H9 (cell line): ENCODE measurements around the gene SLC9B1. TPM values are rescaled to one million over a fixed set of nuclear protein-coding genes. Genes with fewer than 3 reads are reported as not detected.
"Not testable (repeated sequence)": the region's sequence is repeated elsewhere in the genome, so short reads cannot be mapped to it uniquely, and the experiment has no call there.

ENCODE experiments used
- DNase-seq: peaks from one replicate; pipeline ENCODE4 v3.0.0-alpha.2; 2017
- H2AFZ ChIP-seq: one replicate; pipeline ENCODE4 v1.6.1; 2013; ENCODE audit warnings: mild to moderate bottlenecking, low read length, control low read depth, moderate library complexity
- H2AK5ac ChIP-seq: 2 replicates; pipeline ENCODE4 v1.6.1; 2013; ENCODE audit warnings: low read length, control low read depth, mixed read lengths; ENCODE audit not compliant: insufficient read length
- H2BK120ac ChIP-seq: one replicate; pipeline ENCODE4 v1.6.1; 2013; ENCODE audit warnings: low read depth, mild to moderate bottlenecking, low read length, control low read depth, inconsistent platforms; ENCODE audit not compliant: poor library complexity, severe bottlenecking
- H2BK12ac ChIP-seq: 2 replicates; pipeline ENCODE4 v1.6.1; 2013; ENCODE audit warnings: low read length, control low read depth, mixed read lengths, low read depth; ENCODE audit not compliant: insufficient read length
- H2BK15ac ChIP-seq: 2 replicates; pipeline ENCODE4 v1.6.1; 2013; ENCODE audit warnings: low read depth, low read length, control low read depth
- H2BK20ac ChIP-seq: one replicate; pipeline ENCODE4 v1.6.1; 2013; ENCODE audit warnings: low read depth, mild to moderate bottlenecking, low read length, control low read depth, inconsistent platforms; ENCODE audit not compliant: poor library complexity, severe bottlenecking
- H2BK5ac ChIP-seq: 2 replicates; pipeline ENCODE4 v1.6.1; 2013; ENCODE audit warnings: low read length, control low read depth, mixed read lengths; ENCODE audit not compliant: insufficient read length
- H3K14ac ChIP-seq: 2 replicates; pipeline ENCODE4 v1.6.1; 2013; ENCODE audit warnings: low read length, control low read depth; ENCODE audit not compliant: insufficient read depth
- H3K18ac ChIP-seq: 2 replicates; pipeline ENCODE4 v1.6.1; 2013; ENCODE audit warnings: low read depth, mild to moderate bottlenecking, mixed read lengths, low read length, control low read depth; ENCODE audit not compliant: insufficient read length
- H3K23ac ChIP-seq: 2 replicates; pipeline ENCODE4 v1.6.1; 2013; ENCODE audit warnings: low read length, control low read depth, mixed read lengths, low read depth; ENCODE audit not compliant: insufficient read length
- H3K23me2 ChIP-seq: 2 replicates; pipeline ENCODE4 v1.6.1; 2013; ENCODE audit warnings: low read depth, mild to moderate bottlenecking, mixed read lengths, low read length, control low read depth; ENCODE audit not compliant: insufficient read length, poor library complexity, severe bottlenecking
- H3K27ac ChIP-seq: 2 replicates; pipeline ENCODE4 v1.5.1; 2013; ENCODE audit warnings: low read length, control low read depth, mixed read lengths, low read depth; ENCODE audit not compliant: insufficient read length
- H3K27me3 ChIP-seq: 2 replicates; pipeline ENCODE4 v1.6.1; 2013; ENCODE audit warnings: low read length, control low read depth, inconsistent platforms; ENCODE audit not compliant: insufficient read depth
- H3K4ac ChIP-seq: 2 replicates; pipeline ENCODE4 v1.6.1; 2013; ENCODE audit warnings: low read depth, mild to moderate bottlenecking, control low read depth, inconsistent platforms, low read length, moderate library complexity
- H3K4me1 ChIP-seq: 2 replicates; pipeline ENCODE4 v1.6.1; 2013; ENCODE audit warnings: low read length, control low read depth, inconsistent platforms; ENCODE audit not compliant: insufficient read depth
- H3K4me2 ChIP-seq: 2 replicates; pipeline ENCODE4 v1.6.1; 2013; ENCODE audit warnings: low read length, control low read depth, mixed read lengths; ENCODE audit not compliant: insufficient read length, insufficient read depth
- H3K56ac ChIP-seq: 2 replicates; pipeline ENCODE4 v1.6.1; 2013; ENCODE audit warnings: low read depth, mild to moderate bottlenecking, mixed read lengths, low read length, control low read depth; ENCODE audit not compliant: insufficient read length
- H3K79me1 ChIP-seq: 2 replicates; pipeline ENCODE4 v1.6.1; 2013; ENCODE audit warnings: low read depth, mild to moderate bottlenecking, moderate library complexity, low read length, control low read depth, inconsistent platforms; ENCODE audit not compliant: insufficient read depth, poor library complexity, severe bottlenecking
- H3K79me2 ChIP-seq: 2 replicates; pipeline ENCODE4 v1.6.1; 2013; ENCODE audit warnings: low read length, control low read depth, inconsistent platforms; ENCODE audit not compliant: insufficient read depth
- H3K9ac ChIP-seq: 2 replicates; pipeline ENCODE4 v1.6.1; 2013; ENCODE audit warnings: low read length, control low read depth, mixed read lengths; ENCODE audit not compliant: insufficient read length; ENCODE audit errors: extremely low read depth
- H3K9me3 ChIP-seq: one replicate; pipeline ENCODE4 v1.6.1; 2013; ENCODE audit warnings: low read depth, low read length, inconsistent platforms; ENCODE audit not compliant: control insufficient read depth
- H3T11ph ChIP-seq: one replicate; pipeline ENCODE4 v1.6.1; 2013; ENCODE audit warnings: mild to moderate bottlenecking, low read length, control low read depth, inconsistent platforms
- H4K20me1 ChIP-seq: one replicate; pipeline ENCODE4 v1.6.1; 2013; ENCODE audit not compliant: control insufficient read depth, insufficient read length, insufficient read depth
- H4K5ac ChIP-seq: 2 replicates; pipeline ENCODE4 v1.6.1; 2013; ENCODE audit warnings: low read depth, mild to moderate bottlenecking, mixed read lengths, low read length, control low read depth; ENCODE audit not compliant: insufficient read length
- H4K8ac ChIP-seq: replicated peaks from 2 replicates; pipeline ENCODE4 v1.6.1; 2013; ENCODE audit warnings: low read length, control low read depth, mixed read lengths, low read depth; ENCODE audit not compliant: insufficient read length
- H4K91ac ChIP-seq: 2 replicates; pipeline ENCODE4 v1.6.1; 2013; ENCODE audit warnings: low read depth, mild to moderate bottlenecking, moderate library complexity, mixed read lengths, low read length, control low read depth; ENCODE audit not compliant: insufficient read length
- H3K27ac Mint-ChIP-seq, 3 experiments: 2 replicates in 2 of 3; 3 replicates in 1 of 3; pipeline ENCODE4 v1.8.0; 2020 to 2021; ENCODE audit warnings: mixed read lengths in 3 of 3, mild to moderate bottlenecking in 1 of 3, moderate library complexity in 1 of 3
- H3K27me3 Mint-ChIP-seq: 2 replicates; pipeline ENCODE4 v1.8.0; 2021; ENCODE audit warnings: low read depth, mild to moderate bottlenecking, moderate library complexity, mixed read lengths
- H3K36me3 Mint-ChIP-seq, 3 experiments: 2 replicates in 2 of 3; 3 replicates in 1 of 3; pipeline ENCODE4 v1.8.0; 2020 to 2021; ENCODE audit warnings: low read depth in 3 of 3, mixed read lengths in 3 of 3; ENCODE audit not compliant: insufficient read depth in 1 of 3
- H3K4me1 Mint-ChIP-seq, 2 experiments: 2 replicates each; pipeline ENCODE4 v1.8.0; 2020; ENCODE audit warnings: mixed read lengths in 2 of 2
- H3K4me3 Mint-ChIP-seq, 2 experiments: 2 replicates in 1 of 2; 3 replicates in 1 of 2; pipeline ENCODE4 v1.8.0; 2020 to 2021; ENCODE audit warnings: mild to moderate bottlenecking in 2 of 2, mixed read lengths in 2 of 2, moderate library complexity in 1 of 2
- H3K9me3 Mint-ChIP-seq, 2 experiments: 2 replicates in 1 of 2; 3 replicates in 1 of 2; pipeline ENCODE4 v1.8.0; 2020; ENCODE audit warnings: mild to moderate bottlenecking in 2 of 2, mixed read lengths in 2 of 2, moderate library complexity in 1 of 2
- CTCF ChIP-seq: fragments of 200-600 bp; sonication (generic); conservative IDR thresholded peaks from 3 replicates; pipeline ENCODE4 v1.8.0; 2021; ENCODE audit warnings: antibody characterized with exemption, mild to moderate bottlenecking
- WGBS: extraction: QIAGEN DNeasy Blood & Tissue Kit; methylation state at CpG from one replicate; pipeline ENCODE4 v1.1.7; 2013; ENCODE audit warnings: missing lambda C conversion rate, low lambda C conversion rate, mixed read lengths; ENCODE audit not compliant: insufficient read length; ENCODE audit errors: extremely low coverage; 5-methylcytosine and 5-hydroxymethylcytosine counted together
- total RNA-seq: library from RNA; stranded (reverse); gene quantifications from 2 replicates; pipeline ENCODE4 v1.2.1, GENCODE V29; 2021

SLC9B1 gene
- total RNA-seq, 1 experiment from 2014 or later: 0.59 TPM

DNA sequence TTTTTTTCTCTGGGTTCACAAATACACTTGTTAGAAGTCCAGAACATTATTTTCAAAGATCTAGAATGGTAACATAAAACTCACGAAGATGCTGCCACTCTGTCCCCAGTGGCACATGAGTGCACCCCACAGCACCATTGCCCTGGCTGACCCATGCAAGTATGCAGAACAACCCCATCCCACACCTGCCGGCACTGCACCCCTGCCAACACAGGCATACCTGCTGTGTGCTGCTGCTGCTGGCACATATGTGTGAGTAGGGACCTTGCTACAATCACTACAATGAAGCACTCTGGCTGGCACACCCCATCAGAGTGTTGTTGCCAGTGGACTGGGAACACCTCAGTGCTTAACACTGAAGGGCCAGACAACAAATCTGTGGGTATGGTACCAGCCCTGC, 83.8 kb downstream of the SLC9B1 start:
- no peaks in the 10 kb centered on the region for H3K23me2 ChIP-seq
- Mint-ChIP-seq H3K4me1 (peaks cover 16 to 18% of the 10 kb centered on the region in 2 experiments), H3K27ac (no peak overlapping the region), H3K27me3 (peaks cover 44% of the 10 kb centered on the region), H3K9me3 (peaks cover 0 to 5% of the 10 kb centered on the region in 2 experiments; a peak in 2 of 5 replicates), H3K36me3 (0 out of 7 replicates have a peak, but pooled peaks cover 0 to 4% (median 0%) of the 10 kb centered on the region in 3 experiments), H3K4me3 (no peak overlapping the region)
- DNase-seq: no peak
- H3K4me2 ChIP-seq: no peak overlapping the region
- H3K79me2 ChIP-seq: no peaks in the 10 kb centered on the region
- H4K5ac ChIP-seq: no peak overlapping the region
- no peak overlapping the region for H4K8ac ChIP-seq
- no peak overlapping the region for H2BK15ac ChIP-seq
- no peak overlapping the region for H3K23ac ChIP-seq
- H3K9me3 ChIP-seq: no peaks in the 10 kb centered on the region
- no peak overlapping the region for H2BK20ac ChIP-seq
- no peaks in the 10 kb centered on the region; the same call in 1 of the 2 replicates for H3K4me1 ChIP-seq
- no peak overlapping the region for H3T11ph ChIP-seq
- H3K56ac ChIP-seq: no peak overlapping the region
- H2BK120ac ChIP-seq: no peak overlapping the region
- H2AK5ac ChIP-seq: no peak overlapping the region
- no peaks in the 10 kb centered on the region for H3K27me3 ChIP-seq
- no peak overlapping the region for H2BK12ac ChIP-seq
- no peak overlapping the region for H3K18ac ChIP-seq
- no peak for TF ChIP-seq CTCF
- H3K14ac ChIP-seq: no peak overlapping the region
- H3K27ac ChIP-seq: no peak overlapping the region
- no peak overlapping the region for H3K9ac ChIP-seq
- H2AFZ ChIP-seq: no peak overlapping the region
- no peak overlapping the region for H2BK5ac ChIP-seq
- no peak overlapping the region for H4K91ac ChIP-seq
- no CpG with 5 or more reads among the region's 2 CpGs for WGBS
- no peaks in the 10 kb centered on the region for H3K79me1 ChIP-seq
- H3K4ac ChIP-seq: no peak overlapping the region
- no peaks in the 10 kb centered on the region for H4K20me1 ChIP-seq

GRCh38 chr4:102919697-102920096, 99.8 kb downstream of the SLC9B1 start:
- H2BK5ac ChIP-seq, H3T11ph ChIP-seq, H3K27me3 Mint-ChIP-seq, H3K27me3 ChIP-seq, H3K23ac ChIP-seq, H4K91ac ChIP-seq, H3K4me3 Mint-ChIP-seq, H2BK15ac ChIP-seq, H3K56ac ChIP-seq, H3K4me2 ChIP-seq, H2AFZ ChIP-seq, H3K14ac ChIP-seq, H4K8ac ChIP-seq, H3K4ac ChIP-seq, H3K79me2 ChIP-seq, H2BK12ac ChIP-seq, H3K4me1 Mint-ChIP-seq, H4K20me1 ChIP-seq, H2BK20ac ChIP-seq, H2AK5ac ChIP-seq, H3K27ac ChIP-seq, H3K9ac ChIP-seq, H3K9me3 ChIP-seq, H3K79me1 ChIP-seq, H4K5ac ChIP-seq, H3K18ac ChIP-seq, H3K23me2 ChIP-seq, H2BK120ac ChIP-seq, H3K27ac Mint-ChIP-seq, H3K4me1 ChIP-seq: not testable (repeated sequence)
- H3K9me3 Mint-ChIP-seq: peaks cover 20 to 26% of the 10 kb centered on the region in 2 experiments; a peak in 4 of 5 replicates
- H3K36me3 Mint-ChIP-seq: peaks cover 3 to 11% (median 9%) of the 10 kb centered on the region in 3 experiments; a peak in 4 of 7 replicates
- no CpG with 5 or more reads among the region's 8 CpGs for WGBS
- peak; percentile 28 for DNase-seq
